GM18508 (cell line): ENCODE measurements around the gene SALL4.
"Not testable (repeated sequence)": the region's sequence is repeated elsewhere in the genome, so short reads cannot be mapped to it uniquely, and the experiment has no call there.

Experiments
- ATAC-seq: cut with Tn5 transposase; IDR thresholded peaks from one replicate; pipeline ENCODE4 v1.9.1; 2021; ENCODE audit warnings: moderate number of reproducible peaks; ENCODE audit not compliant: insufficient read depth, unreplicated experiment

The SALL4 gene

GRCh38 chr20:51802170-51802751 is at the start of gene SALL4:
Gene SALL4, minus strand, starts transcription at chr20:51802521. Its CDS starts 113 bp downstream, at chr20:51802408.
- ATAC-seq = no peak

GRCh38 chr20:51848346-51848745 is 46.0 kb upstream of the SALL4 start:
- no peak for ATAC-seq

- ATAC-seq = no peak
These were observed 38.5 kb upstream of the SALL4 start for GRCh38 chr20:51840865-51841264.

- no peak for ATAC-seq
These were observed 35.6 kb upstream of the SALL4 start for GRCh38 chr20:51837876-51838420.

GRCh38 chr20:51837436-51837835 is 35.1 kb upstream of the SALL4 start:
- no peak for ATAC-seq

GRCh38 chr20:51833326-51833725 is 31.0 kb upstream of the SALL4 start:
- no peak for ATAC-seq

GRCh38 chr20:51832276-51832675 is 30.0 kb upstream of the SALL4 start:
- ATAC-seq = no peak

GRCh38 chr20:51831866-51832265 is 29.5 kb upstream of the SALL4 start:
- ATAC-seq = no peak

- no peak for ATAC-seq
These were observed 28.2 kb upstream of the SALL4 start for GRCh38 chr20:51830538-51830937.

- ATAC-seq = no peak
These were observed 26.4 kb upstream of the SALL4 start for GRCh38 chr20:51828762-51829161.

GRCh38 chr20:51826372-51826771 is 24.1 kb upstream of the SALL4 start:
- no peak for ATAC-seq

GRCh38 chr20:51818479-51819008 is 16.2 kb upstream of the SALL4 start:
- ATAC-seq = no peak

- ATAC-seq = not testable (repeated sequence)
These were observed 14.5 kb upstream of the SALL4 start for GRCh38 chr20:51816856-51817255.

- no peak for ATAC-seq
These were observed 13.2 kb upstream of the SALL4 start for GRCh38 chr20:51815383-51816076.

GRCh38 chr20:51812861-51813260 is 10.5 kb upstream of the SALL4 start:
- ATAC-seq = no peak

GRCh38 chr20:51811514-51812128 is 9.3 kb upstream of the SALL4 start:
- no peak for ATAC-seq

GRCh38 chr20:51811042-51811355 is 8.7 kb upstream of the SALL4 start:
- no peak for ATAC-seq

GRCh38 chr20:51810155-51811041 is 8.1 kb upstream of the SALL4 start:
- ATAC-seq = no peak

GRCh38 chr20:51807720-51808250 is 5.5 kb upstream of the SALL4 start:
- no peak for ATAC-seq

GRCh38 chr20:51804754-51805153 is 2.4 kb upstream of the SALL4 start:
- no peak for ATAC-seq
